Body of pancreas (tissue), 4 donors: ENCODE results near the gene LHX3. TPM values are rescaled to one million over a fixed set of nuclear protein-coding genes. Genes with fewer than 3 reads are reported as not detected.

ENCODE experiments used
- ATAC-seq: fragments of 150-250 bp; one replicate; pipeline ENCODE4 v1.9.1; 2016
- DNase-seq, 4 donors: peaks; one replicate each; pipeline ENCODE4 v3.0.0-alpha.2; 2019
- H3K27ac ChIP-seq, 4 donors: fragments of 200-600 bp; sonication (generic); 1 replicate in 3 of 4; 2 replicates in 1 of 4; pipeline versions ENCODE4 v1.5.1 to v1.6.1; 2016 to 2019; ENCODE audit warnings: mild to moderate bottlenecking in 1 of 4, mixed read lengths in 1 of 4, moderate library complexity in 1 of 4
- H3K27me3 ChIP-seq, 2 donors: fragments of 200-600 bp; sonication (generic); one replicate each; pipeline ENCODE4 v1.6.0; 2016; ENCODE audit warnings: mild to moderate bottlenecking in 1 of 2
- H3K36me3 ChIP-seq, 2 donors: fragments of 200-600 bp; sonication (generic); replicated peaks in 1 of 2; 2 replicates each; pipeline ENCODE4 v1.5.1; 2016; ENCODE audit warnings: low read depth in 2 of 2; ENCODE audit not compliant: insufficient read depth in 1 of 2
- H3K4me1 ChIP-seq: fragments of 200-600 bp; sonication (generic); one replicate; pipeline ENCODE4 v1.6.0; 2016
- H3K4me3 ChIP-seq, 2 donors: fragments of 200-600 bp; sonication (generic); 1 replicate in 1 of 2; 2 replicates in 1 of 2; pipeline ENCODE4 v1.5.1; 2016 to 2019
- H3K9me3 ChIP-seq, 3 donors: fragments of 200-600 bp; sonication (generic); 1 replicate in 2 of 3; 2 replicates in 1 of 3; pipeline ENCODE4 v1.5.1; 2016
- POLR2A ChIP-seq, 3 donors: fragments of 450-650 bp; IDR thresholded peaks; one replicate each; pipeline ENCODE4 v1.6.1; 2016; ENCODE audit warnings: antibody characterized with exemption in 3 of 3, mild to moderate bottlenecking in 2 of 3
- WGBS, 2 donors: methylation state at CpG; one replicate each; pipeline ENCODE4 v1.1.5; 2017; 5-methylcytosine and 5-hydroxymethylcytosine counted together
- intact Hi-C: fragments of 100-400 bp; cut with DNase I; formaldehyde crosslinking; loops from one replicate; pipeline ENCODE4 v1.15.1; 2023
- total RNA-seq, 2 donors: library from RNA; depleted of rRNA; stranded (reverse); fragments of >200 nt; gene quantifications; one replicate each; pipeline ENCODE4 v1.1.0, GENCODE V29; 2016
- TF ChIP-seq, protein P1 (sequence below), 7 experiments: fragments of 450-650 bp in 4 of 7; fragments of 200-600 bp in 3 of 7; sonication (generic) in 3 of 7; IDR thresholded peaks; one replicate each; pipeline ENCODE4 v1.5.1; 2016 to 2019; ENCODE audit warnings: antibody characterized with exemption in 7 of 7

The LHX3 gene
- total RNA-seq, 2 donors from 2014 or later, result not detected

DNA sequence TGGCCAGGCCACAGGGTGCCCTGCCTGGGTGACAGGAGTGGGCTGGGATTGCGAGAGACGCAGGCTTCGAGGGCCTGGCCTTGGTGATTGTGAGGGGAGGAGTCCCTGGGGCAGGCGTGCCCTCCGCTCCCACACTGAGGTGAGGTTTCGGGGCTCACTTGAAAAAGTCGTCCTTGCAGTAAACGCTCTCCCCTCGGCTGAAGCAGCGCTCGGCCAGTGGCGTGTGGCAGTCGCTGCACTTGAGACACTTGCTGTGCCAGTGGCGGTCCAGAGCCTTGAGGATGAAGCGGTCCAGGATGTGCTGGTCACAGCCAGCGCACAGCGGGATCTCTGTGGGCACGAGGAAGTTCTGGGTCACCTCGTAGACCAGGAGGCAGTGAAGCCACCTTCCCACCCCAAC is 4.5 kb downstream of the LHX3 start:
- H3K27ac ChIP-seq, result no peak overlapping the region
- WGBS, 2 donors, result 35 to 83% methylated on average over 1 to 19 of the region's 19 CpGs

DNA sequence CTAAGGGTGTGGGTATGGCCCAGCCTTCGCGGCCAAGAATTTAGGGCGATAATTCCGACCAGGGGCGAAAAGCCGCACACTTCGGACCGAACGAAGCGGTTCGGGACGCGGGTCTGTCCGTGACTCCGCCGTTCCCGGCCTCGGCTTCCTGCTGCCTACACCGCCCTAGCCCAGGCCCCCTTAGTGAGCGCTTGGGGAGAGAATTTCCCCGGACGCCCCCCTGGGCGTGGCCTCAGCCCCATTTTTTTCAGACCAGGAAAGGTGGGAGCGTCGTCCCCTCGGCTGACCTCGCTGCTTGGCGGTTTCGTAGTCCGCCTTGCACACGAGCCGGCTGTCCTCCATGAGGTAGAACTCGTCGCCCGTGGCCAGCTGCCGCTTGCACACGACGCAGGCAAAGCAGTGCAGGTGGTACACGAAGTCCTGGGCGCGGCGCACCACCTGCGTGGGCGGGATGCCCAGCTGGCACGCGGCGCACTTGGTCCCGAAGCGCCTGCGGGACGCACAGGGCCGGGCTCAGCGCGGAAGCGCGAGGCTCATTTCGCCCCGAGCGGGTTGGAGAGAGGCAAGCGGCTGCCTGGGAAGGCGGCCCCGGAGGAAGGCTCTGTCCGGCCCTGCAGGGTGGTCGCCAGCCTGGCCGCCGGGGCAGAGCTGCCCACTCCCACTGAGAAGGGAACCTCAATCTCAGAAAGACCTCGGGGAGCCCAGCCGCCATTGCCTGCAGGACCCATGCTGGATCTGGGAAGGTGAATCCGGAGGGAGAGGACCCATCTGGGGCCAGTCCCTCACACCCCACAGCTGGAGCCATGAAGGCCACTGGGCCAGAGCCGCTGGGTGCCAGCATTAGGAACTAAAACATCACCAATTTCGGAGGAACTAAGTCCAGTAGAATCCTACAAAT is 5.3 kb downstream of the LHX3 start:
- WGBS, 2 donors, result 4 to 10% methylated on average over 15 to 71 of the region's 71 CpGs
- no peak overlapping the region for H3K27ac ChIP-seq
- peaks cover 11% of the 10 kb centered on the region for H3K4me1 ChIP-seq
- no peak overlapping the region for H3K4me3 ChIP-seq
- intact Hi-C loops, result no loop called here
- no peak for TF ChIP-seq POLR2A (IDR thresholded peaks at IDR 0.05)
- TF ChIP-seq, protein P1, sequence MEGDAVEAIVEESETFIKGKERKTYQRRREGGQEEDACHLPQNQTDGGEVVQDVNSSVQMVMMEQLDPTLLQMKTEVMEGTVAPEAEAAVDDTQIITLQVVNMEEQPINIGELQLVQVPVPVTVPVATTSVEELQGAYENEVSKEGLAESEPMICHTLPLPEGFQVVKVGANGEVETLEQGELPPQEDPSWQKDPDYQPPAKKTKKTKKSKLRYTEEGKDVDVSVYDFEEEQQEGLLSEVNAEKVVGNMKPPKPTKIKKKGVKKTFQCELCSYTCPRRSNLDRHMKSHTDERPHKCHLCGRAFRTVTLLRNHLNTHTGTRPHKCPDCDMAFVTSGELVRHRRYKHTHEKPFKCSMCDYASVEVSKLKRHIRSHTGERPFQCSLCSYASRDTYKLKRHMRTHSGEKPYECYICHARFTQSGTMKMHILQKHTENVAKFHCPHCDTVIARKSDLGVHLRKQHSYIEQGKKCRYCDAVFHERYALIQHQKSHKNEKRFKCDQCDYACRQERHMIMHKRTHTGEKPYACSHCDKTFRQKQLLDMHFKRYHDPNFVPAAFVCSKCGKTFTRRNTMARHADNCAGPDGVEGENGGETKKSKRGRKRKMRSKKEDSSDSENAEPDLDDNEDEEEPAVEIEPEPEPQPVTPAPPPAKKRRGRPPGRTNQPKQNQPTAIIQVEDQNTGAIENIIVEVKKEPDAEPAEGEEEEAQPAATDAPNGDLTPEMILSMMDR (IDR thresholded peaks at IDR 0.05), result no peak
- DNase-seq (no peak), ATAC-seq (no peak)
- H3K27me3 ChIP-seq, result peaks cover 0 to 61% of the 10 kb centered on the region in 2 donors
- no peaks in the 10 kb centered on the region for H3K36me3 ChIP-seq
- H3K9me3 ChIP-seq, result no peaks in the 10 kb centered on the region

More for the DNA sequence above, 4.5 kb downstream of the LHX3 start:
- ATAC-seq (no peak), DNase-seq (no peak)
- Histone ChIP-seq H3K36me3 (no peaks in the 10 kb centered on the region), H3K9me3 (no peaks in the 10 kb centered on the region), H3K27me3 (peaks cover 0 to 61% of the 10 kb centered on the region in 2 donors), H3K4me1 (peaks cover 14% of the 10 kb centered on the region), H3K4me3 (no peak overlapping the region)
- no peak for TF ChIP-seq POLR2A (IDR thresholded peaks at IDR 0.05)
- TF ChIP-seq, protein P1 (IDR thresholded peaks at IDR 0.05), result no peak
- intact Hi-C loops, result no loop called here

DNA sequence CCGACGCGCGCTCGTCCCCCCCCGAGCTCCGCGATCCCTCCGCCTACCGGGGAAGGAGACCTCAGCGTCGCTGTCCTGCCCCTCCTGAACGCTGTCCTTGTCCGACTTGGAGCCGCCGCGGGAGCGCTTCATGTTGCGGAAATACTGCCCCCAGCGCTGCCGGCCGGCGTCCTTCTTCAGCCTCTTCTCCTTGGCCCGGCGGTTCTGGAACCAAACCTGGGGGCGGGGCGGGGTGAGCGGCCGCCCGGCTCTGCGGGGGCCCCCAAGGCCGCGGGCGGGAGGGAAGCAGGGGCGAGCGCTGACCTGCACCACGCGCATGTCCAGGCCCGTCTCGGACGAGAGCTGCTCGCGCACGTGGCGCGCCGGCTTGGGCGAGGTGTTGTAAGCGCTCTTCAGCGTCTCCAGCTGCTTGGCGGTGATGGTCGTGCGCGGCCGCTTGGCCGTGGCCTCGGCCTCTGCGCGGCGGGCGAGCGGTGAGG is 6.3 kb downstream of the LHX3 start:
- H3K4me1 ChIP-seq, result peaks cover 11% of the 10 kb centered on the region
- ATAC-seq (no peak), DNase-seq (no peak)
- H3K27me3 ChIP-seq, result peaks cover 0 to 54% of the 10 kb centered on the region in 2 donors
- no peak overlapping the region for H3K27ac ChIP-seq
- 1% methylated on average over 56 of the region's 62 CpGs; no CpG with 5 or more reads in 1 of the 2 donors for WGBS, 2 donors
- TF ChIP-seq, protein P1 (IDR thresholded peaks at IDR 0.05), result no peak
- TF ChIP-seq POLR2A (IDR thresholded peaks at IDR 0.05), result no peak
- H3K9me3 ChIP-seq, result no peaks in the 10 kb centered on the region
- H3K4me3 ChIP-seq, result no peak overlapping the region
- H3K36me3 ChIP-seq, result no peaks in the 10 kb centered on the region
- intact Hi-C loops, result no loop called here

DNA sequence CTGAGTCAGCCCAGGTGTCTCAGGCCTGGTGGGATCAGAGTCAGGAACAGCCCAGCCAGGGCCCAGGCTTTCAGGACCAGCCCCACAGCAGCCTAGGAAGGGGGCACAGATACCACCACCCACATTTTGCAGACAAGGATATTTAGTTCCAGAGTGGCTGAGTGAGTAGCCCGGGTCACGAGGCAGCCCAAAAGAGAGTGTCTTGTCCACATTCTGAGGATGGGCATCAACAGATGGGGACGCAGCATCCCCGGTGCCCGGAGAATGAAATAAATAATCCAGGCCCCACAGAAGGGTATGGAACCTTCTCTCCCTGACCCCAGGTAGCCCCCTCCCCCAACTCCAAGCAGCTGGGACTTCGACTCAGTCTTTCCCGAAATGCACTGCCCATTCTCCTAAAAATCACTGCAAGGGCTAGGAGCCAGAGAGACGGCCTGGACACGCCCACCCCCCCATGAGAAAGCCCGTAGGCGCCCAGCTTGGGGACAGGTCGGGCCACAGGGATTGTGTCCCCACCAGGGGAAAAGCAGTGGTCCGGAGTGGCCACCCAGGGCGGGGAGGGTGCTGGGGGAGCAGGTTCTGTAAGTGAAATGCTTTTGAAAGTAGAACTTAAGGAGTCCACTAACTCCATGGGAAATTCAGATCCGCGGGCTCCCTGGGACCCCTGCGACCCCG is 6.9 kb downstream of the LHX3 start:
- peaks cover 11% of the 10 kb centered on the region for H3K4me1 ChIP-seq
- peaks cover 0 to 54% of the 10 kb centered on the region in 2 donors for H3K27me3 ChIP-seq
- H3K36me3 ChIP-seq, result no peaks in the 10 kb centered on the region
- TF ChIP-seq, protein P1 (IDR thresholded peaks at IDR 0.05), result no peak
- TF ChIP-seq POLR2A (IDR thresholded peaks at IDR 0.05), result no peak
- no peak for ATAC-seq
- DNase-seq, result no peak
- 6 to 18% methylated on average over 5 to 18 of the region's 18 CpGs for WGBS, 2 donors
- H3K9me3 ChIP-seq, result no peaks in the 10 kb centered on the region
- H3K4me3 ChIP-seq, result no peak overlapping the region
- no peak overlapping the region for H3K27ac ChIP-seq
- intact Hi-C loops, result no loop called here
